ENCODE data around the gene TBXA2R. TPM values are rescaled to one million over a fixed set of nuclear protein-coding genes. Genes with fewer than 3 reads are reported as not detected.

The TBXA2R gene
- total RNA-seq (2021), result 1.0 to 1.4 TPM (median 1.3 TPM) in 3 replicates
- Bru-seq, nascent RNA, result percentile 22 among the genes with signal in this experiment
- long read RNA-seq, experiment 1, partial matches to known transcripts, result 1 of 2 reads
- long read RNA-seq, experiment 1, other reads (novel, unspliced or antisense), result 0 of 2 reads
- long read RNA-seq, experiment 2, partial matches to known transcripts, result 0 of 1 reads
- long read RNA-seq, experiment 2, other reads (novel, unspliced or antisense), result 1 of 1 reads
- long read RNA-seq, experiment 3, result 0 reads

- H3K27me3 Mint-ChIP-seq (ENCODE audit: low read depth), result no peaks in the 10 kb centered on the region
- peak; percentile 77 for DNase-seq (ENCODE audit: low spot score)
- peaks cover 11% of the 10 kb centered on the region for H3K4me1 Mint-ChIP-seq
- TF ChIP-seq PRDM15 (CRISPR knock-in tag; IDR thresholded peaks at IDR 0.05), result peak; percentile 26; the same call in 1 of the 2 replicates
- TF ChIP-seq ZNF121 (CRISPR knock-in tag; IDR thresholded peaks at IDR 0.05), result no peak
- peak; percentile 18; the same call in 1 of the 2 replicates for TF ChIP-seq MAX (CRISPR knock-in tag; IDR thresholded peaks at IDR 0.05)
- peak within 1 kb of the TSS; percentile 68 for H3K4me3 Mint-ChIP-seq
- POLR2A ChIA-PET, result interaction anchor here (0.5 kb wide), 1 partner anchor 1144 kb away, joined by 3 read pairs; no protein-coding TSS in a partner anchor
- ATAC-seq, result peak; percentile 53
- CTCF ChIA-PET, result interaction anchor here (0.7 to 1.7 kb wide), 3 partner anchors 16 to 30 kb away, joined by 3 to 13 read pairs (median 7); no protein-coding TSS in a partner anchor
- H3K9me3 Mint-ChIP-seq, result no peaks in the 10 kb centered on the region
- no peaks in the 10 kb centered on the region; the same call in 1 of the 2 replicates for H3K36me3 Mint-ChIP-seq
- H3K27ac Mint-ChIP-seq, result no peak within 1 kb of the TSS
These were observed at the start of gene TBXA2R for GRCh38 chr19:3606690-3607289. Gene TBXA2R (minus strand): TSS chr19:3606875. CDS start chr19:3600634, 6,241 bp downstream.

- Mint-ChIP-seq H3K27me3 (ENCODE audit: low read depth) (no peaks in the 10 kb centered on the region), H3K9me3 (no peaks in the 10 kb centered on the region), H3K4me1 (no peaks in the 10 kb centered on the region), H3K36me3 (peaks cover 16% of the 10 kb centered on the region), H3K27ac (no peak overlapping the region), H3K4me3 (no peak overlapping the region)
- ChIA-PET POLR2A (no interaction called here), CTCF (interaction anchor here (0.7 to 1.1 kb wide), 4 partner anchors 28 to 331 kb away, joined by 3 to 6 read pairs (median 4); no protein-coding TSS in a partner anchor)
- DNase-seq (ENCODE audit: low spot score) (no peak), ATAC-seq (no peak)
- no peak for TF ChIP-seq NFYB (CRISPR knock-in tag; conservative IDR thresholded peaks at IDR 0.05; ENCODE audit: low read depth)
- TF ChIP-seq, protein P1, sequence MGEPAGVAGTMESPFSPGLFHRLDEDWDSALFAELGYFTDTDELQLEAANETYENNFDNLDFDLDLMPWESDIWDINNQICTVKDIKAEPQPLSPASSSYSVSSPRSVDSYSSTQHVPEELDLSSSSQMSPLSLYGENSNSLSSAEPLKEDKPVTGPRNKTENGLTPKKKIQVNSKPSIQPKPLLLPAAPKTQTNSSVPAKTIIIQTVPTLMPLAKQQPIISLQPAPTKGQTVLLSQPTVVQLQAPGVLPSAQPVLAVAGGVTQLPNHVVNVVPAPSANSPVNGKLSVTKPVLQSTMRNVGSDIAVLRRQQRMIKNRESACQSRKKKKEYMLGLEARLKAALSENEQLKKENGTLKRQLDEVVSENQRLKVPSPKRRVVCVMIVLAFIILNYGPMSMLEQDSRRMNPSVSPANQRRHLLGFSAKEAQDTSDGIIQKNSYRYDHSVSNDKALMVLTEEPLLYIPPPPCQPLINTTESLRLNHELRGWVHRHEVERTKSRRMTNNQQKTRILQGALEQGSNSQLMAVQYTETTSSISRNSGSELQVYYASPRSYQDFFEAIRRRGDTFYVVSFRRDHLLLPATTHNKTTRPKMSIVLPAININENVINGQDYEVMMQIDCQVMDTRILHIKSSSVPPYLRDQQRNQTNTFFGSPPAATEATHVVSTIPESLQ (CRISPR knock-in tag; IDR thresholded peaks at IDR 0.05), result no peak
- no peak for TF ChIP-seq ZNF317 (CRISPR knock-in tag; IDR thresholded peaks at IDR 0.05; ENCODE audit: borderline replicate concordance, low read depth)
- TF ChIP-seq MYBL2 (CRISPR knock-in tag; IDR thresholded peaks at IDR 0.05), result no peak
- TF ChIP-seq CTCF (IDR thresholded peaks at IDR 0.05), result no peak
- no peak for TF ChIP-seq IRF1 (CRISPR knock-in tag; IDR thresholded peaks at IDR 0.05)
- no peak for TF ChIP-seq GRHL2 (CRISPR knock-in tag; IDR thresholded peaks at IDR 0.05; ENCODE audit: insufficient replicate concordance, severe bottlenecking)
- no peak for TF ChIP-seq FOXP1 (CRISPR knock-in tag; IDR thresholded peaks at IDR 0.05; ENCODE audit: borderline replicate concordance)
- no peak for TF ChIP-seq ETV6 (CRISPR knock-in tag; IDR thresholded peaks at IDR 0.05)
- no peak for TF ChIP-seq ZNF232 (CRISPR knock-in tag; IDR thresholded peaks at IDR 0.05)
- no peak for TF ChIP-seq ZNF138 (CRISPR knock-in tag; conservative IDR thresholded peaks at IDR 0.05)
- TF ChIP-seq ZNF219 (CRISPR knock-in tag; IDR thresholded peaks at IDR 0.05; ENCODE audit: borderline replicate concordance), result no peak
- no peak for TF ChIP-seq SMAD3 (CRISPR knock-in tag; IDR thresholded peaks at IDR 0.05; ENCODE audit: borderline replicate concordance)
- TF ChIP-seq ERG (CRISPR knock-in tag; IDR thresholded peaks at IDR 0.05), result no peak
These were observed 49.5 kb upstream of the TBXA2R start for GRCh38 chr19:3656073-3656746.
